ENCODE data around the gene SLC37A1.
A peak's percentile ranks its signal among the peaks of the same experiment; 100 is the strongest.

The SLC37A1 gene

DNA sequence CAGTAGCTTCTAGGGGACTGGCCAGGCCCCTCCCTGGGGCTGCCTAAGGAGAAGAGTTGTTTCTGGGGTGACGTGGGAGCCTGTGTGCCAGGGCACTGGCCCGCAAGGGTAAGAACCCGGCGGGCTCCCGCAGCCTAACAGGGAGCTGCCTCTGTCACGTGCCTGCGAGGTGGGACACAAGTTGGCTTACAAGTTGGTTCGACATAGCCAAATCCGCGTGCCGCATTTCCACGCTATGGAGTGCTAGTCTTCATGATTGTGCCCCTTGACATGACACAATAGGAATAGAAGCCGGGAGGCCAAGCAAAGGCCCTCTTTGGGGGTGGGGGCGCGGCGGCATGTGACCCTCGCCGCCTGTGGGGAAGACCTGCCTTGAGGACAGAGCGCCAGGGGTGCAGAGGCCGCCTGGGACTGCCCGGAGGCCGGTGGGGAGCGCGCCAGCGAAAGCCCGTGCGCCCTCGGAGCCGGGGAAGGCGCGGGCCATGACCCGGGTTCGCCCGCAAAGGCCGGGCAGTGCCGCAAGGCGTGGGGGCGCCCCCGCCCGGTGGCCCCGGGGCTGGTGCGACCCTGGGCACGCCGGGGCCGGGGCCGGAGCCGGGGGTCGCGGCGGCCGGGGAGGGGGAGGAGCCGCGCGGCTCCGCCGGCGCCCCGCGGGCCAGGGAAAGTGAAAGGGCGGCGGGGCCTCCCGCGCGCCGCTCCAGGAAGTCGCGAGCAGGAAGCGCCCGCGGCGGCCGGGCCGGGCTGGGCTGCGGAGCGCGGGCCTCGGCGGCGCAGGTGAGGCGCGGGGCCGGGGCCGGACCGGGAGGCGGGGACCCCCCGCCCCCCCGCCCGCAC, at the start of gene SLC37A1:
SLC37A1 (plus strand) TSS at position 702 of the 834 bp plus-strand sequence. CDS start 4,603 bp downstream, outside the sequence.
- Histone ChIP-seq H3F3A (ENCODE audit: low read depth) (peaks cover 6% of the 10 kb centered on the region; the same call in 1 of the 2 replicates), H3K9me2 (replicated peaks; ENCODE audit: low read depth, low read length) (no peaks in the 10 kb centered on the region), H3K4me2 (ENCODE audit: low read depth, low read length, poor library complexity, severe bottlenecking) (peak within 1 kb of the TSS; percentile 84), H3K4me3 (ENCODE audit: low read length, poor library complexity, severe bottlenecking) (peak within 1 kb of the TSS; percentile 93), H2AFZ (ENCODE audit: low read length) (peak within 1 kb of the TSS; percentile 61), H3K4me1 (ENCODE audit: insufficient read depth, low read length, poor library complexity, severe bottlenecking) (peaks cover 63% of the 10 kb centered on the region), H3K9me3 (ENCODE audit: insufficient read depth, low read depth, low read length) (no peaks in the 10 kb centered on the region), H4K20me1 (ENCODE audit: insufficient read depth, low read length, poor library complexity, severe bottlenecking) (peaks cover 25% of the 10 kb centered on the region), H3K27me3 (ENCODE audit: insufficient read depth, low read length, poor library complexity, severe bottlenecking) (no peaks in the 10 kb centered on the region), H3K36me3 (ENCODE audit: insufficient read depth, low read length) (peaks cover 8% of the 10 kb centered on the region; the same call in 1 of the 2 replicates), H3K9ac (ENCODE audit: low read depth, low read length, poor library complexity, severe bottlenecking) (peak within 1 kb of the TSS; percentile 95), H3K79me2 (ENCODE audit: insufficient read depth, low read length) (peaks cover 45% of the 10 kb centered on the region)
- TF ChIP-seq EZH2phosphoT487 (IDR thresholded peaks at IDR 0.05; ENCODE audit: borderline replicate concordance) (no peak), CTCF (conservative IDR thresholded peaks at IDR 0.05; ENCODE audit: low read length) (0 out of 2 replicates have a peak, but pooled peaks have one; percentile 11)

DNA sequence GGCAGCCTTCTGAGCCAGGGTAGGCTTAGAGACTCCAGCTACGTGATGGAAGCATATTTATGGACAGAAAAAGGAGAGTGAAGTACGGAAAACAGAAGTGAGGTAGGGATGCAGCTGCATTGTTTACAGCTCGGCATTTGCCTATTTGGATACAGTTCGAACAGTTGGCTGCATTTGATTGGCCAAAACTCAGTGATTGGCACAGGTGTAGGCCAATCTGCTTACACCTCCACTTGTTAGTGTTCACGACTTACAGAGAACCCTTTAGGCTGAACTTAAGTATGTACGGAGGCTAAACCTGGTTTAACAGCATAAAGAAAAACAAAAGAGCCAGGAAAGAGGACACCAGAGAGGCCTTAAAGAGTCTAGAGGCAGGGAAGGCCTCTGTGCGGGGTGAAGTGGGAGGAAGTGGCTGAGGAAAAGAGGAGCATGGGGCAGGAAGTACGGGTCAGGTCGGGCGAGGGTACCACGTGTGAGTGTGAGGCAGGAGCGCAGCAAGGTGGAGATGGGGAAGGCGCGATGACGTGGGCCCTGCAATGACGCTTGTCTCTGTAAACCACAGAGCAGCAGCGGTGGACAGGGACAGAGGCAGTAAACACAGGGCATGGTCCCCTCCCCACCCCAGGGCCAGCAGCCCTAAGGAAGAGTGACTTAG, 49.7 kb upstream of the SLC37A1 start:
- peaks cover 99% of the 10 kb centered on the region for H3K4me1 ChIP-seq (ENCODE audit: insufficient read depth, low read length, poor library complexity, severe bottlenecking)
- peak overlapping the region; percentile 68 for H3K4me3 ChIP-seq (ENCODE audit: low read length, poor library complexity, severe bottlenecking)
- peaks cover 12% of the 10 kb centered on the region; the same call in 1 of the 2 replicates for H3F3A ChIP-seq (ENCODE audit: low read depth)
- no peak for TF ChIP-seq CTCF (conservative IDR thresholded peaks at IDR 0.05; ENCODE audit: low read length)
- no peak for TF ChIP-seq EZH2phosphoT487 (IDR thresholded peaks at IDR 0.05; ENCODE audit: borderline replicate concordance)
- H3K4me2 ChIP-seq (ENCODE audit: low read depth, low read length, poor library complexity, severe bottlenecking): peak overlapping the region; percentile 86
- no peak overlapping the region for H2AFZ ChIP-seq (ENCODE audit: low read length)
- no peaks in the 10 kb centered on the region for H3K9me3 ChIP-seq (ENCODE audit: insufficient read depth, low read depth, low read length)
- peak overlapping the region; percentile 83 for H3K9ac ChIP-seq (ENCODE audit: low read depth, low read length, poor library complexity, severe bottlenecking)
- no peaks in the 10 kb centered on the region for H3K79me2 ChIP-seq (ENCODE audit: insufficient read depth, low read length)
- H3K9me2 ChIP-seq (replicated peaks; ENCODE audit: low read depth, low read length): no peaks in the 10 kb centered on the region
- H4K20me1 ChIP-seq (ENCODE audit: insufficient read depth, low read length, poor library complexity, severe bottlenecking): no peaks in the 10 kb centered on the region
- H3K36me3 ChIP-seq (ENCODE audit: insufficient read depth, low read length): no peaks in the 10 kb centered on the region
- no peaks in the 10 kb centered on the region for H3K27me3 ChIP-seq (ENCODE audit: insufficient read depth, low read length, poor library complexity, severe bottlenecking)

DNA sequence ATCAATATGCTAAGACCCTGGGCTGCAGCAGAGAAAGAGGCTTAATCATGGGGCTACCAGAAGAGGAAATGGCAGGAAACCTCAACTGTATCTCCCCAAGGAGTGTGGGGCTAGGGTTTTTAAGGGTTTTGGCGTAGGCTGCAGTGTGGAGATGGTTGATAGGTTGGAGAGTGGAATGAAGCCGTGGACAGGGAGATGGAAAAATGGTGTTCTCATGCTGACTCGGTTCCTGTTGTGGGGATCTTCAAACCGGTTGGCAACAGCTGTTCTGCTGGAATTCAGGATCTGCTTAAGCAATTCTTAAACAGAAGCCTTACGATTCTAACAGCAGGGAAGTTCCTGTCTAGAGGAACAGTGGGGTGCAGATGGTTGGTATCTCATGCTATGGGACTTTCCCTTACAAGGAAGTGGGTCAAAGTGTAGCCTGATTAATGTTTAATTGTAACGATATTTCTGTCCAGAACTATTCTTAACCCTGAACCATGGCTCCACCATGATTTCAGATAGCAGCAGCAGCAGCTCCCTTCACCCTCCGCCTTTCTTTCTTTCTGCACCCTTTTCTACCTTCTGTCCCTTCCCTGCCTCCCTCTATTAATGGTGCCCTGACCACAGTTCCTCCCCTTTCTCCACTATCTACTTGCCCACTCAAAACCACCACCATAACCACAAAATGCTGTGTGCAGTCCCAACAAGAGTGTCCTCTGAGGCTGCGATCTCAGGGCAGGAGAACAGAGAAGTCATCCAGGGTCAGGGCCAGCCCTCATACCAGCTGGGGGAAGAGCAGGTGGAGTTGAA, 48.4 kb upstream of the SLC37A1 start:
- peak overlapping the region; percentile 86 for H3K4me2 ChIP-seq (ENCODE audit: low read depth, low read length, poor library complexity, severe bottlenecking)
- H3K4me3 ChIP-seq (ENCODE audit: low read length, poor library complexity, severe bottlenecking): peak overlapping the region; percentile 68
- peak overlapping the region; percentile 83 for H3K9ac ChIP-seq (ENCODE audit: low read depth, low read length, poor library complexity, severe bottlenecking)
- peaks cover 92% of the 10 kb centered on the region for H3K4me1 ChIP-seq (ENCODE audit: insufficient read depth, low read length, poor library complexity, severe bottlenecking)
- no peaks in the 10 kb centered on the region for H4K20me1 ChIP-seq (ENCODE audit: insufficient read depth, low read length, poor library complexity, severe bottlenecking)
- H2AFZ ChIP-seq (ENCODE audit: low read length): no peak overlapping the region
- no peaks in the 10 kb centered on the region for H3K27me3 ChIP-seq (ENCODE audit: insufficient read depth, low read length, poor library complexity, severe bottlenecking)
- no peaks in the 10 kb centered on the region for H3K79me2 ChIP-seq (ENCODE audit: insufficient read depth, low read length)
- H3F3A ChIP-seq (ENCODE audit: low read depth): peaks cover 12% of the 10 kb centered on the region; the same call in 1 of the 2 replicates
- no peaks in the 10 kb centered on the region for H3K9me2 ChIP-seq (replicated peaks; ENCODE audit: low read depth, low read length)
- H3K36me3 ChIP-seq (ENCODE audit: insufficient read depth, low read length): no peaks in the 10 kb centered on the region
- TF ChIP-seq EZH2phosphoT487 (IDR thresholded peaks at IDR 0.05; ENCODE audit: borderline replicate concordance) (no peak), CTCF (conservative IDR thresholded peaks at IDR 0.05; ENCODE audit: low read length) (no peak)
- H3K9me3 ChIP-seq (ENCODE audit: insufficient read depth, low read depth, low read length): no peaks in the 10 kb centered on the region

All from Loucy (cell line).